ENCODE measurements around the gene IL13RA1.

The IL13RA1 gene

GRCh38 chrX:118720058-118720707, 7.2 kb upstream of the IL13RA1 start:
- no peak for TF ChIP-seq CTCF (IDR thresholded peaks at IDR 0.05; ENCODE audit: insufficient read depth, missing control alignments)
- no peak for DNase-seq (ENCODE audit: insufficient read length, low spot score)
- FAIRE-seq = no peak

- TF ChIP-seq CTCF (IDR thresholded peaks at IDR 0.05; ENCODE audit: insufficient read depth, missing control alignments) = no peak
- FAIRE-seq = no peak
- DNase-seq (ENCODE audit: insufficient read length, low spot score) = no peak
These were observed 4.0 kb upstream of the IL13RA1 start for GRCh38 chrX:118723376-118723775.

- no peak for DNase-seq (ENCODE audit: insufficient read length, low spot score)
- FAIRE-seq = no peak
- TF ChIP-seq CTCF (IDR thresholded peaks at IDR 0.05; ENCODE audit: insufficient read depth, missing control alignments) = no peak
These were observed 3.0 kb upstream of the IL13RA1 start for GRCh38 chrX:118724365-118724764.

- no peak for TF ChIP-seq CTCF (IDR thresholded peaks at IDR 0.05; ENCODE audit: insufficient read depth, missing control alignments)
- DNase-seq (ENCODE audit: insufficient read length, low spot score) = no peak
- no peak for FAIRE-seq
These were observed 2.6 kb upstream of the IL13RA1 start for GRCh38 chrX:118724775-118725174.

- no peak for TF ChIP-seq CTCF (IDR thresholded peaks at IDR 0.05; ENCODE audit: insufficient read depth, missing control alignments)
- FAIRE-seq = no peak
- no peak for DNase-seq (ENCODE audit: insufficient read length, low spot score)
These were observed 1.0 kb upstream of the IL13RA1 start for GRCh38 chrX:118726396-118726795.

GRCh38 chrX:118727686-118728339, 407 bp downstream of the IL13RA1 start:
- DNase-seq (ENCODE audit: insufficient read length, low spot score) (no peak), FAIRE-seq (no peak)
- TF ChIP-seq CTCF (IDR thresholded peaks at IDR 0.05; ENCODE audit: insufficient read depth, missing control alignments) = no peak

- DNase-seq (ENCODE audit: insufficient read length, low spot score) (no peak), FAIRE-seq (no peak)
- TF ChIP-seq CTCF (IDR thresholded peaks at IDR 0.05; ENCODE audit: insufficient read depth, missing control alignments) = no peak
These were observed 1.7 kb downstream of the IL13RA1 start for GRCh38 chrX:118729042-118729652.

Data from D721Med (cell line).